NCI-H748 treated with DMSO at 0.1 percent for 48 hours (cell line): ENCODE measurements around the gene HLCS.
"Not testable (repeated sequence)": the region's sequence is repeated elsewhere in the genome, so short reads cannot be mapped to it uniquely, and the experiment has no call there.

ENCODE experiments used
- DNase-seq: peaks from one replicate; lab custom pipeline; 2025; lab: John Stamatoyannopoulos, UW

Gene HLCS

GRCh38 chr21:36966066-36966820 is at the start of gene HLCS:
HLCS (minus strand) TSS chr21:36966669; CDS start chr21:36966638, 31 bp downstream.
- peak; percentile 32 for DNase-seq

GRCh38 chr21:37009740-37010341 is 43.4 kb upstream of the HLCS start:
- DNase-seq, result peak; percentile 94

- peak; percentile 94 for DNase-seq
Observed at GRCh38 chr21:37008724-37009123, 42.3 kb upstream of the HLCS start.

- DNase-seq, result peak; percentile 8
Observed at GRCh38 chr21:37006486-37007291, 40.2 kb upstream of the HLCS start, which contains the start of gene RIPPLY3. RIPPLY3 (plus strand) TSS chr21:37006702; CDS start chr21:37006773, 71 bp downstream.

GRCh38 chr21:37005548-37006485 is 39.3 kb upstream of the HLCS start:
- DNase-seq, result no peak

- not testable (repeated sequence) for DNase-seq
Observed at GRCh38 chr21:37003917-37004316, 37.4 kb upstream of the HLCS start.

GRCh38 chr21:37002851-37003250 is 36.4 kb upstream of the HLCS start:
- not testable (repeated sequence) for DNase-seq

- no peak for DNase-seq
Observed at GRCh38 chr21:37001441-37001840, 35.0 kb upstream of the HLCS start.

GRCh38 chr21:37000381-37000780 is 33.9 kb upstream of the HLCS start:
- no peak for DNase-seq

GRCh38 chr21:36999131-36999898 is 32.8 kb upstream of the HLCS start:
- DNase-seq, result no peak

- not testable (repeated sequence) for DNase-seq
Observed at GRCh38 chr21:36995285-36995684, 28.8 kb upstream of the HLCS start.

- no peak for DNase-seq
Observed at GRCh38 chr21:36994501-36995158, 28.2 kb upstream of the HLCS start.

- DNase-seq, result no peak
Observed at GRCh38 chr21:36992671-36993070, 26.2 kb upstream of the HLCS start.

GRCh38 chr21:36990508-36991205 is 24.2 kb upstream of the HLCS start:
- DNase-seq, result no peak

GRCh38 chr21:36989699-36990507 is 23.4 kb upstream of the HLCS start:
- DNase-seq, result peak; percentile 58

GRCh38 chr21:36989199-36989698 is 22.8 kb upstream of the HLCS start:
- DNase-seq, result not testable (repeated sequence)

GRCh38 chr21:36988536-36988935 is 22.1 kb upstream of the HLCS start:
- DNase-seq, result no peak

- no peak for DNase-seq
Observed at GRCh38 chr21:36987845-36988244, 21.4 kb upstream of the HLCS start.
